ENCODE data around the gene PRM3. TPM values are rescaled to one million over a fixed set of nuclear protein-coding genes. Genes with fewer than 3 reads are reported as not detected.

PRM3 gene
- polyA plus RNA-seq, 2 of the 4 experiments (the other 2 are of a cell fraction) = not detected

DNA sequence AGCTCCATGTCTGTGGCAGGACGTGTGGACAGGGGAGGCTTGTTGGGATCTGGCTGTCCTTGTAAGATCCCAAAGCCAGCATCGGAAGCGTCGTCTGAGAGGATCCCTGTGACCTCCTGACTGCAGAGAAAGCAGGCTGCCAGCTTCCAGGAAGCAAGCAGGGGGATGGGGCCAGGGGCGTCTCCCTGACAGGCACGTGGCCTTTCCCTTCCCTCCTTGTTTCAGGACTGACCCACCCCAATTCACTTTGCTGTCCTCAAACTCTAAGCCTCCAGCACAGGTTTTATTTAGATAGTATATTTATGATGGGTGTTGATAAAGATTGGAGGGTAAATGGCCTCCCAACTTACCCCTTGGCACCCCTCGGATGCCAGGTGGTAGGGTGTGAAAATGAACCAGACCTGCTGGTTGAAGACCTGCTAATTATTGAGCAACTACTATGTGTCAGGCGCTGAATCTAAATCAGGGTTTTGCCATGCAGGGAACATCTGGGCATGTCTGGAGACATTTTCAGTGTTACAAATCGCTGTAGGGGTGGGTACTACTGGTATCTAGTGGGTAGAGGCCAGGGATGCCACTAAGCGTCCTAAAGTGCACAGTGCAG lies 42.0 kb downstream of the PRM3 start:
- no peak for TF ChIP-seq RCOR1 (IDR thresholded peaks at IDR 0.05; ENCODE audit: low read depth, low read length)
- no peak for TF ChIP-seq NFE2L2 (conservative IDR thresholded peaks at IDR 0.05; ENCODE audit: low read length)
- H3K9me3 ChIP-seq = no peaks in the 10 kb centered on the region
- POLR2A ChIA-PET = no interaction called here
- H3K4me3 ChIP-seq = no peak overlapping the region
- no peaks in the 10 kb centered on the region for H3K4me1 ChIP-seq
- WGBS (ENCODE audit: missing lambda C conversion rate) = 69% methylated on average over 10 of the region's 10 CpGs
- ATAC-seq (no peak), DNase-seq (ENCODE audit: low read depth in 1 of 2, low spot score in 1 of 2) (no peak), FAIRE-seq (no peak)
- CTCF ChIA-PET = no interaction called here
- H3K4me2 ChIP-seq = no peak overlapping the region
- H3K27ac ChIP-seq = no peak overlapping the region

DNA sequence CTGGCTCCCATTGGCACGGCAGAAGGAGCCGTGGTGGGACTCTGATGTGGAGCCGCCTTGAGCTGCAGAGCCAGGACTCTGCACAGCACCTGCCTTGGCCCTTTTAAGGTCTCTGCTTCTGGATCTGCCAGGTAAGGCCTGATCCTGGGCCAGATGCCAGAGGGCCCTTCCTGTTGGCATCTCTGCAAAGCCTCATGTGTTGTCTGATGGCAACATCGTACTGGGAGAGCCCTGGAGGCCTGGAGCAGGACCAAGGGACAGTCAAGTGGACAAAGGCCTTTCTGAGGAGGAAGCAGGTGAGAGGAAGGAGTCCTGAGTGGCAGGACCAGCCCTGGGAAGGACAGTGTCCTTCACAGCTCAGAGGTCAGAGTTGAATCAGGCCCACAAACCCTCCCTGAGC lies 43.5 kb downstream of the PRM3 start:
- ATAC-seq (no peak), FAIRE-seq (no peak), DNase-seq (ENCODE audit: low read depth in 1 of 2, low spot score in 1 of 2) (no peak)
- H3K9me3 ChIP-seq = no peaks in the 10 kb centered on the region
- WGBS (ENCODE audit: missing lambda C conversion rate) = 71% methylated on average over 4 of the region's 4 CpGs
- no peak overlapping the region for H3K27ac ChIP-seq
- no peaks in the 10 kb centered on the region for H3K4me1 ChIP-seq
- H3K4me3 ChIP-seq = no peak overlapping the region
- TF ChIP-seq, protein P1, sequence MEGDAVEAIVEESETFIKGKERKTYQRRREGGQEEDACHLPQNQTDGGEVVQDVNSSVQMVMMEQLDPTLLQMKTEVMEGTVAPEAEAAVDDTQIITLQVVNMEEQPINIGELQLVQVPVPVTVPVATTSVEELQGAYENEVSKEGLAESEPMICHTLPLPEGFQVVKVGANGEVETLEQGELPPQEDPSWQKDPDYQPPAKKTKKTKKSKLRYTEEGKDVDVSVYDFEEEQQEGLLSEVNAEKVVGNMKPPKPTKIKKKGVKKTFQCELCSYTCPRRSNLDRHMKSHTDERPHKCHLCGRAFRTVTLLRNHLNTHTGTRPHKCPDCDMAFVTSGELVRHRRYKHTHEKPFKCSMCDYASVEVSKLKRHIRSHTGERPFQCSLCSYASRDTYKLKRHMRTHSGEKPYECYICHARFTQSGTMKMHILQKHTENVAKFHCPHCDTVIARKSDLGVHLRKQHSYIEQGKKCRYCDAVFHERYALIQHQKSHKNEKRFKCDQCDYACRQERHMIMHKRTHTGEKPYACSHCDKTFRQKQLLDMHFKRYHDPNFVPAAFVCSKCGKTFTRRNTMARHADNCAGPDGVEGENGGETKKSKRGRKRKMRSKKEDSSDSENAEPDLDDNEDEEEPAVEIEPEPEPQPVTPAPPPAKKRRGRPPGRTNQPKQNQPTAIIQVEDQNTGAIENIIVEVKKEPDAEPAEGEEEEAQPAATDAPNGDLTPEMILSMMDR (IDR thresholded peaks at IDR 0.05) = no peak
- TF ChIP-seq CHD2 (IDR thresholded peaks at IDR 0.05; ENCODE audit: low read length, partially characterized antibody) (no peak), MAZ (IDR thresholded peaks at IDR 0.05; ENCODE audit: borderline replicate concordance, low read depth, low read length) (no peak), MAFK (IDR thresholded peaks at IDR 0.05; ENCODE audit: partially characterized antibody) (no peak), FOSL2 (IDR thresholded peaks at IDR 0.05) (no peak), FOSL2 (CRISPR knock-in tag; IDR thresholded peaks at IDR 0.05) (no peak), TP53 (CRISPR knock-in tag; IDR thresholded peaks at IDR 0.05) (no peak), CBX8 (IDR thresholded peaks at IDR 0.05) (no peak), JUN (IDR thresholded peaks at IDR 0.05) (no peak), GATA3 (IDR thresholded peaks at IDR 0.05; ENCODE audit: borderline replicate concordance) (no peak), RARB (CRISPR knock-in tag; IDR thresholded peaks at IDR 0.05) (no peak), HOXA7 (CRISPR knock-in tag; IDR thresholded peaks at IDR 0.05) (no peak), JUNB (IDR thresholded peaks at IDR 0.05) (no peak), HEYL (CRISPR knock-in tag; IDR thresholded peaks at IDR 0.05) (no peak)
- CTCF ChIA-PET = no interaction called here
- H3K4me2 ChIP-seq = no peak overlapping the region
- POLR2A ChIA-PET = no interaction called here

DNA sequence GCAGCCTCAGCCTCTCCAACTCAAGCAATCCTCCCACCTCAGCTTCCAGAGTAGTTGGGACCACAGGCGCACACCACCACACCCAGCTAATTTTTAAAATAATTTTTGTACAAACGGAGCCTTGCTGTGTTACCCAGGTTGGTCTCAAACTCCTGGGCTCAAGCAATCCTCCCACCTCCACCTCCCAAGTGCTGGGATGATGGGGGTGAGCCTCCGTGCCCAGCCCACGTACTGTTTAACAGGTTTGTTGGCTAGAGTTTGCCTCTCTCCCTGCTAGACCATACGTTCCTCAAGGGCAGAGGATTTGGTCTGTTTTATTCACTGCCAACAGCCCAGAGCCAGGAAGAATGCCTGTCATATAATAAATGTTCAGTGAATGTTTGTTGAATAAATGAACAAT lies 44.0 kb downstream of the PRM3 start:
- Histone ChIP-seq H3K4me2 (no peak overlapping the region), H3K4me1 (no peaks in the 10 kb centered on the region), H3K4me3 (no peak overlapping the region), H3K27ac (no peak overlapping the region), H3K9me3 (no peaks in the 10 kb centered on the region)
- FAIRE-seq (no peak), DNase-seq (ENCODE audit: low read depth in 1 of 2, low spot score in 1 of 2) (no peak), ATAC-seq (no peak)
- CTCF ChIA-PET = interaction anchor here (1.1 kb wide), 1 partner anchor 234 kb away, joined by 3 read pairs; no protein-coding TSS in a partner anchor
- POLR2A ChIA-PET = interaction anchor here (0.7 kb wide), 1 partner anchor 26 kb away, joined by 4 read pairs; no protein-coding TSS in a partner anchor
- no peak for TF ChIP-seq JUN (IDR thresholded peaks at IDR 0.05)
- no peak for TF ChIP-seq RARB (CRISPR knock-in tag; IDR thresholded peaks at IDR 0.05)
- TF ChIP-seq, protein P2, sequence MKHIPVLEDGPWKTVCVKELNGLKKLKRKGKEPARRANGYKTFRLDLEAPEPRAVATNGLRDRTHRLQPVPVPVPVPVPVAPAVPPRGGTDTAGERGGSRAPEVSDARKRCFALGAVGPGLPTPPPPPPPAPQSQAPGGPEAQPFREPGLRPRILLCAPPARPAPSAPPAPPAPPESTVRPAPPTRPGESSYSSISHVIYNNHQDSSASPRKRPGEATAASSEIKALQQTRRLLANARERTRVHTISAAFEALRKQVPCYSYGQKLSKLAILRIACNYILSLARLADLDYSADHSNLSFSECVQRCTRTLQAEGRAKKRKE (CRISPR knock-in tag; IDR thresholded peaks at IDR 0.05; ENCODE audit: low read depth) = no peak
- TF ChIP-seq POLR2A (IDR thresholded peaks at IDR 0.05; ENCODE audit: low read length) = no peak
- no peak for TF ChIP-seq MAFK (IDR thresholded peaks at IDR 0.05; ENCODE audit: partially characterized antibody)
- TF ChIP-seq CBX8 (IDR thresholded peaks at IDR 0.05) = no peak
- TF ChIP-seq, protein P3, sequence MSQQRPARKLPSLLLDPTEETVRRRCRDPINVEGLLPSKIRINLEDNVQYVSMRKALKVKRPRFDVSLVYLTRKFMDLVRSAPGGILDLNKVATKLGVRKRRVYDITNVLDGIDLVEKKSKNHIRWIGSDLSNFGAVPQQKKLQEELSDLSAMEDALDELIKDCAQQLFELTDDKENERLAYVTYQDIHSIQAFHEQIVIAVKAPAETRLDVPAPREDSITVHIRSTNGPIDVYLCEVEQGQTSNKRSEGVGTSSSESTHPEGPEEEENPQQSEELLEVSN (IDR thresholded peaks at IDR 0.05; ENCODE audit: borderline replicate concordance, low read depth) = no peak
- TF ChIP-seq HDAC2 (IDR thresholded peaks at IDR 0.05) = no peak
- TF ChIP-seq, protein P1 (IDR thresholded peaks at IDR 0.05) = no peak
- 65% methylated on average over 5 of the region's 5 CpGs for WGBS (ENCODE audit: missing lambda C conversion rate)

All from A549 (cell line).